GM23338 (cell line): ENCODE data around the gene PDSS2. TPM values are rescaled to one million over a fixed set of nuclear protein-coding genes. Genes with fewer than 3 reads are reported as not detected.

Experiments
- ATAC-seq: fragments of 200-7000 bp; cut with Tn5 transposase; 3 replicates; pipeline ENCODE4 v1.9.1; 2020
- DNase-seq: peaks from one replicate; pipeline ENCODE4 v3.0.0-alpha.2; 2015; ENCODE audit warnings: low spot score
- H2AFZ ChIP-seq: fragments of 200-600 bp; sonication (generic); 2 replicates; pipeline ENCODE4 v1.8.0; 2016; ENCODE audit warnings: antibody characterized with exemption, mild to moderate bottlenecking, moderate library complexity
- H3F3A ChIP-seq: fragments of 200-600 bp; sonication (generic); replicated peaks from 2 replicates; pipeline ENCODE4 v1.8.0; 2017; ENCODE audit warnings: antibody characterized with exemption, mixed run types, low read depth
- H3K27ac ChIP-seq: fragments of 200-600 bp; sonication (generic); 2 replicates; pipeline ENCODE4 v1.6.1; 2016; ENCODE audit warnings: low read depth
- H3K27me3 ChIP-seq: fragments of 200-600 bp; sonication (generic); 2 replicates; pipeline ENCODE4 v1.8.0; 2016; ENCODE audit warnings: mild to moderate bottlenecking, mixed run types, moderate library complexity; ENCODE audit not compliant: insufficient read depth
- H3K36me3 ChIP-seq: fragments of 200-600 bp; sonication (generic); 2 replicates; pipeline ENCODE4 v1.8.0; 2016; ENCODE audit warnings: mild to moderate bottlenecking; ENCODE audit not compliant: insufficient read depth
- H3K4me1 ChIP-seq: fragments of 200-600 bp; sonication (generic); 2 replicates; pipeline ENCODE4 v1.8.0; 2016; ENCODE audit warnings: mild to moderate bottlenecking, moderate library complexity; ENCODE audit not compliant: insufficient read depth
- H3K4me2 ChIP-seq: fragments of 200-600 bp; sonication (generic); 2 replicates; pipeline ENCODE4 v1.7.1; 2017; ENCODE audit warnings: mixed run types
- H3K4me3 ChIP-seq: fragments of 200-600 bp; sonication (generic); 2 replicates; pipeline ENCODE4 v1.6.1; 2016; ENCODE audit warnings: mixed run types
- H3K79me2 ChIP-seq: fragments of 200-600 bp; sonication (generic); replicated peaks from 2 replicates; pipeline ENCODE4 v1.8.0; 2017; ENCODE audit warnings: mild to moderate bottlenecking; ENCODE audit not compliant: insufficient read depth
- H3K9me2 ChIP-seq: fragments of 200-600 bp; sonication (generic); 2 replicates; pipeline ENCODE4 v1.8.0; 2017; ENCODE audit not compliant: insufficient read depth
- H4K20me1 ChIP-seq: fragments of 200-600 bp; sonication (generic); replicated peaks from 2 replicates; pipeline ENCODE4 v1.8.0; 2017; ENCODE audit warnings: mild to moderate bottlenecking; ENCODE audit not compliant: insufficient read depth
- H3K27ac Mint-ChIP-seq: 2 replicates; pipeline ENCODE4 v1.8.0; 2020; ENCODE audit warnings: inconsistent platforms, mild to moderate bottlenecking, moderate library complexity, mixed read lengths
- H3K27me3 Mint-ChIP-seq: 3 replicates; pipeline ENCODE4 v1.8.0; 2022; ENCODE audit warnings: low read depth, mild to moderate bottlenecking, moderate library complexity, mixed read lengths, inconsistent platforms; ENCODE audit not compliant: insufficient read depth, poor library complexity
- H3K36me3 Mint-ChIP-seq: 3 replicates; pipeline ENCODE4 v1.8.0; 2021; ENCODE audit warnings: low read depth, mild to moderate bottlenecking, inconsistent platforms, moderate library complexity, mixed read lengths
- H3K4me1 Mint-ChIP-seq: 3 replicates; pipeline ENCODE4 v1.8.0; 2020; ENCODE audit warnings: mild to moderate bottlenecking, inconsistent platforms, mixed read lengths
- H3K4me3 Mint-ChIP-seq: 3 replicates; pipeline ENCODE4 v1.8.0; 2021; ENCODE audit warnings: moderate library complexity, mild to moderate bottlenecking, inconsistent platforms, mixed read lengths
- H3K9me3 Mint-ChIP-seq: 3 replicates; pipeline ENCODE4 v1.8.0; 2020; ENCODE audit warnings: moderate library complexity, mild to moderate bottlenecking, inconsistent platforms, mixed read lengths
- CREB1 ChIP-seq: fragments of 250-450 bp; sonication (Bioruptor Pico); IDR thresholded peaks from 2 replicates; pipeline ENCODE4 v1.5.0; 2020; ENCODE audit warnings: low read depth, mild to moderate bottlenecking, moderate library complexity
- EZH2phosphoT487 ChIP-seq: fragments of 200-600 bp; sonication (generic); IDR thresholded peaks from one replicate; pipeline ENCODE4 v1.8.1; 2018; ENCODE audit warnings: antibody characterized with exemption; ENCODE audit not compliant: unreplicated experiment
- JUNB ChIP-seq: IDR thresholded peaks from one replicate; pipeline ENCODE4 v1.6.1; 2016; ENCODE audit warnings: antibody characterized with exemption; ENCODE audit not compliant: unreplicated experiment
- NANOG ChIP-seq: IDR thresholded peaks from 2 replicates; pipeline ENCODE4 v1.6.1; 2016; ENCODE audit warnings: antibody characterized with exemption, borderline replicate concordance
- STAT1 ChIP-seq: IDR thresholded peaks from one replicate; pipeline ENCODE4 v1.6.1; 2016; ENCODE audit warnings: antibody characterized with exemption; ENCODE audit not compliant: unreplicated experiment
- ZNF114 ChIP-seq: fragments of 250-450 bp; sonication (Bioruptor Pico); IDR thresholded peaks from 2 replicates; pipeline ENCODE4 v1.5.0; 2020; ENCODE audit warnings: mild to moderate bottlenecking, moderate library complexity
- polyA plus RNA-seq: library from polyadenylated mRNA; unstranded; fragments of >200 nt; fragmentation: Nextera tagmentation; extraction: Ambion mirVana; gene quantifications from 2 replicates; pipeline ENCODE4 v1.2.1, GENCODE V29; 2016
- total RNA-seq: library from RNA; depleted of rRNA; stranded (reverse); fragments of >200 nt; shearing (Covaris generic); gene quantifications from 2 replicates; pipeline ENCODE4 v1.2.3, GENCODE V29; 2014
- TF ChIP-seq, protein P1 (sequence below): fragments of 250-450 bp; sonication (Bioruptor Pico); IDR thresholded peaks from 2 replicates; pipeline ENCODE4 v1.5.0; 2020; ENCODE audit warnings: mild to moderate bottlenecking, moderate library complexity
- TF ChIP-seq, protein P2 (sequence below): IDR thresholded peaks from 2 replicates; pipeline ENCODE4 v1.6.1; 2016; ENCODE audit warnings: antibody characterized with exemption
- TF ChIP-seq, protein P3 (sequence below), 2 experiments: fragments of 200-600 bp in 1 of 2; sonication (generic) in 1 of 2; conservative IDR thresholded peaks; 2 replicates each; pipeline versions ENCODE4 v1.5.1 to v1.6.1; 2016 to 2017; ENCODE audit warnings: antibody characterized with exemption in 2 of 2, low read depth in 2 of 2, mild to moderate bottlenecking in 2 of 2, moderate library complexity in 1 of 2
- TF ChIP-seq, protein P4 (sequence below): IDR thresholded peaks from one replicate; pipeline ENCODE4 v1.6.1; 2018; ENCODE audit warnings: antibody characterized with exemption; ENCODE audit not compliant: unreplicated experiment

The PDSS2 gene
- total and polyA plus RNA-seq, 2 experiments from 2014 or later = 7.3 to 16.7 TPM

DNA sequence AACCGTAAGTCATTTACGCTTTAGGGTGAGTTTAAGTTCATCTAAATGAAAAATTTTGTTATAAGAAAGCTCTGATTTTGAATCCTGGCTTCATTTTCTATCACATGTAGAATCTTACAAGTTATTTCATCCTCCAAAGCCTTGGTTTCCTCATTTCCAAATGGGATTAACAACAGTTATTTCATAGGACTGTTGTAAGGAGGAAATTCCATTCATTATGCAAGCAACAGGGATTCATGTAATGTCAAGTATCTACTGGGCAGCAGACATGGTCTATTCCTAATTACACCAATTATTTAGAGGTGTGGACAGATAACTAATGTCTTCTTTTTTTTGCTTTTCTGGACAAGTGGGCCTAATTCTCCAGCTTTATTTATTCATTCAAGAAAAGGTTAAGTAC lies 154.0 kb downstream of the PDSS2 start (continued):
- TF ChIP-seq, protein P1, sequence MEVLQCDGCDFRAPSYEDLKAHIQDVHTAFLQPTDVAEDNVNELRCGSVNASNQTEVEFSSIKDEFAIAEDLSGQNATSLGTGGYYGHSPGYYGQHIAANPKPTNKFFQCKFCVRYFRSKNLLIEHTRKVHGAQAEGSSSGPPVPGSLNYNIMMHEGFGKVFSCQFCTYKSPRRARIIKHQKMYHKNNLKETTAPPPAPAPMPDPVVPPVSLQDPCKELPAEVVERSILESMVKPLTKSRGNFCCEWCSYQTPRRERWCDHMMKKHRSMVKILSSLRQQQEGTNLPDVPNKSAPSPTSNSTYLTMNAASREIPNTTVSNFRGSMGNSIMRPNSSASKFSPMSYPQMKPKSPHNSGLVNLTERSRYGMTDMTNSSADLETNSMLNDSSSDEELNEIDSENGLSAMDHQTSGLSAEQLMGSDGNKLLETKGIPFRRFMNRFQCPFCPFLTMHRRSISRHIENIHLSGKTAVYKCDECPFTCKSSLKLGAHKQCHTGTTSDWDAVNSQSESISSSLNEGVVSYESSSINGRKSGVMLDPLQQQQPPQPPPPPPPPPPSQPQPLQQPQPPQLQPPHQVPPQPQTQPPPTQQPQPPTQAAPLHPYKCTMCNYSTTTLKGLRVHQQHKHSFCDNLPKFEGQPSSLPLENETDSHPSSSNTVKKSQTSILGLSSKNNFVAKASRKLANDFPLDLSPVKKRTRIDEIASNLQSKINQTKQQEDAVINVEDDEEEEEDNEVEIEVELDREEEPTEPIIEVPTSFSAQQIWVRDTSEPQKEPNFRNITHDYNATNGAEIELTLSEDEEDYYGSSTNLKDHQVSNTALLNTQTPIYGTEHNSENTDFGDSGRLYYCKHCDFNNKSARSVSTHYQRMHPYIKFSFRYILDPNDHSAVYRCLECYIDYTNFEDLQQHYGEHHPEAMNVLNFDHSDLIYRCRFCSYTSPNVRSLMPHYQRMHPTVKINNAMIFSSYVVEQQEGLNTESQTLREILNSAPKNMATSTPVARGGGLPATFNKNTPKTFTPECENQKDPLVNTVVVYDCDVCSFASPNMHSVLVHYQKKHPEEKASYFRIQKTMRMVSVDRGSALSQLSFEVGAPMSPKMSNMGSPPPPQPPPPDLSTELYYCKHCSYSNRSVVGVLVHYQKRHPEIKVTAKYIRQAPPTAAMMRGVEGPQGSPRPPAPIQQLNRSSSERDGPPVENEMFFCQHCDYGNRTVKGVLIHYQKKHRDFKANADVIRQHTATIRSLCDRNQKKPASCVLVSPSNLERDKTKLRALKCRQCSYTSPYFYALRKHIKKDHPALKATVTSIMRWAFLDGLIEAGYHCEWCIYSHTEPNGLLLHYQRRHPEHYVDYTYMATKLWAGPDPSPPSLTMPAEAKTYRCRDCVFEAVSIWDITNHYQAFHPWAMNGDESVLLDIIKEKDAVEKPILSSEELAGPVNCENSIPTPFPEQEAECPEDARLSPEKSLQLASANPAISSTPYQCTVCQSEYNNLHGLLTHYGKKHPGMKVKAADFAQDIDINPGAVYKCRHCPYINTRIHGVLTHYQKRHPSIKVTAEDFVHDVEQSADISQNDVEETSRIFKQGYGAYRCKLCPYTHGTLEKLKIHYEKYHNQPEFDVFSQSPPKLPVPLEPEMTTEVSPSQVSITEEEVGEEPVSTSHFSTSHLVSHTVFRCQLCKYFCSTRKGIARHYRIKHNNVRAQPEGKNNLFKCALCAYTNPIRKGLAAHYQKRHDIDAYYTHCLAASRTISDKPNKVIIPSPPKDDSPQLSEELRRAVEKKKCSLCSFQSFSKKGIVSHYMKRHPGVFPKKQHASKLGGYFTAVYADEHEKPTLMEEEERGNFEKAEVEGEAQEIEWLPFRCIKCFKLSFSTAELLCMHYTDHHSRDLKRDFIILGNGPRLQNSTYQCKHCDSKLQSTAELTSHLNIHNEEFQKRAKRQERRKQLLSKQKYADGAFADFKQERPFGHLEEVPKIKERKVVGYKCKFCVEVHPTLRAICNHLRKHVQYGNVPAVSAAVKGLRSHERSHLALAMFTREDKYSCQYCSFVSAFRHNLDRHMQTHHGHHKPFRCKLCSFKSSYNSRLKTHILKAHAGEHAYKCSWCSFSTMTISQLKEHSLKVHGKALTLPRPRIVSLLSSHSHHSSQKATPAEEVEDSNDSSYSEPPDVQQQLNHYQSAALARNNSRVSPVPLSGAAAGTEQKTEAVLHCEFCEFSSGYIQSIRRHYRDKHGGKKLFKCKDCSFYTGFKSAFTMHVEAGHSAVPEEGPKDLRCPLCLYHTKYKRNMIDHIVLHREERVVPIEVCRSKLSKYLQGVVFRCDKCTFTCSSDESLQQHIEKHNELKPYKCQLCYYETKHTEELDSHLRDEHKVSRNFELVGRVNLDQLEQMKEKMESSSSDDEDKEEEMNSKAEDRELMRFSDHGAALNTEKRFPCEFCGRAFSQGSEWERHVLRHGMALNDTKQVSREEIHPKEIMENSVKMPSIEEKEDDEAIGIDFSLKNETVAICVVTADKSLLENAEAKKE (CRISPR knock-in tag) = no peak
- TF ChIP-seq, protein P2, sequence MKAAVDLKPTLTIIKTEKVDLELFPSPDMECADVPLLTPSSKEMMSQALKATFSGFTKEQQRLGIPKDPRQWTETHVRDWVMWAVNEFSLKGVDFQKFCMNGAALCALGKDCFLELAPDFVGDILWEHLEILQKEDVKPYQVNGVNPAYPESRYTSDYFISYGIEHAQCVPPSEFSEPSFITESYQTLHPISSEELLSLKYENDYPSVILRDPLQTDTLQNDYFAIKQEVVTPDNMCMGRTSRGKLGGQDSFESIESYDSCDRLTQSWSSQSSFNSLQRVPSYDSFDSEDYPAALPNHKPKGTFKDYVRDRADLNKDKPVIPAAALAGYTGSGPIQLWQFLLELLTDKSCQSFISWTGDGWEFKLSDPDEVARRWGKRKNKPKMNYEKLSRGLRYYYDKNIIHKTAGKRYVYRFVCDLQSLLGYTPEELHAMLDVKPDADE = no peak
- TF ChIP-seq NANOG = no peak
- TF ChIP-seq ZNF114 (CRISPR knock-in tag) = no peak
- TF ChIP-seq EZH2phosphoT487 = no peak
- TF ChIP-seq STAT1 = no peak
- TF ChIP-seq JUNB = no peak

DNA sequence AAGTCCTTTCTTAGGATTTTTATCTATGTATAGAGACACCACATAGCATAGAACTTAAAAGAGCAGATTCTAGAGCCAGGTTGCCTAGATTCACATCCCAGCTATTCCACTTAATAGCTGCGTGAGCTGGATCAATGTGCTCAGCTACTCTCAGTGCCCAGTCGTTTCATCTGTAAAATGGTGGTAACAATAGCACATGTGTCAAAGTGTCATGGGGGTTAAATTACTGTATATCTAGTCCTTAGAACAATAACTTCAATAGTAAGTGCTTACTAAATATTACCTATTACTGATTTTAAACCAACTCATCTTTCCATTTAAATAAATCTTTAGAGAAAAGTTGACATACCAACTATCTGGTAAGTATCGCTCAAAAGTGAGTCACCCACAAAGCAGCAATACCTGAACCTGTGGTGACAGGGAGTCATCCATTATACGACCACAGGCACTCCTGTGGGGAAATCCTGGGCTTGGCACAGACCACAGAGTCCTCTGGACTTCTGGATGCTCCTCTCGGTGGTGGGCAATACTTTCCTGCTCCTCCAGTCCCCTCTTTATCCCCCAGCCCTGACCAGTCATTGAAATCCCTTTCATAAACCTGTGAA lies 154.8 kb downstream of the PDSS2 start:
- Mint-ChIP-seq H3K9me3 (no peaks in the 10 kb centered on the region), H3K4me3 (no peak overlapping the region), H3K4me1 (peaks cover 13% of the 10 kb centered on the region), H3K27me3 (no peaks in the 10 kb centered on the region), H3K36me3 (no peaks in the 10 kb centered on the region), H3K27ac (no peak overlapping the region)
- ATAC-seq = no peak
- Histone ChIP-seq H3F3A (no peaks in the 10 kb centered on the region), H3K4me3 (no peak overlapping the region), H2AFZ (no peak overlapping the region), H3K36me3 (no peaks in the 10 kb centered on the region), H3K27me3 (no peaks in the 10 kb centered on the region), H3K4me2 (no peak overlapping the region), H3K27ac (no peak overlapping the region), H3K9me2 (no peaks in the 10 kb centered on the region), H3K79me2 (no peaks in the 10 kb centered on the region), H3K4me1 (no peaks in the 10 kb centered on the region), H4K20me1 (no peaks in the 10 kb centered on the region)
- DNase-seq = no peak
- TF ChIP-seq, protein P3, sequence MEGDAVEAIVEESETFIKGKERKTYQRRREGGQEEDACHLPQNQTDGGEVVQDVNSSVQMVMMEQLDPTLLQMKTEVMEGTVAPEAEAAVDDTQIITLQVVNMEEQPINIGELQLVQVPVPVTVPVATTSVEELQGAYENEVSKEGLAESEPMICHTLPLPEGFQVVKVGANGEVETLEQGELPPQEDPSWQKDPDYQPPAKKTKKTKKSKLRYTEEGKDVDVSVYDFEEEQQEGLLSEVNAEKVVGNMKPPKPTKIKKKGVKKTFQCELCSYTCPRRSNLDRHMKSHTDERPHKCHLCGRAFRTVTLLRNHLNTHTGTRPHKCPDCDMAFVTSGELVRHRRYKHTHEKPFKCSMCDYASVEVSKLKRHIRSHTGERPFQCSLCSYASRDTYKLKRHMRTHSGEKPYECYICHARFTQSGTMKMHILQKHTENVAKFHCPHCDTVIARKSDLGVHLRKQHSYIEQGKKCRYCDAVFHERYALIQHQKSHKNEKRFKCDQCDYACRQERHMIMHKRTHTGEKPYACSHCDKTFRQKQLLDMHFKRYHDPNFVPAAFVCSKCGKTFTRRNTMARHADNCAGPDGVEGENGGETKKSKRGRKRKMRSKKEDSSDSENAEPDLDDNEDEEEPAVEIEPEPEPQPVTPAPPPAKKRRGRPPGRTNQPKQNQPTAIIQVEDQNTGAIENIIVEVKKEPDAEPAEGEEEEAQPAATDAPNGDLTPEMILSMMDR (conservative IDR thresholded peaks at IDR 0.05; ENCODE audit: low read depth in 2 of 2) = no peak
- TF ChIP-seq, protein P4, sequence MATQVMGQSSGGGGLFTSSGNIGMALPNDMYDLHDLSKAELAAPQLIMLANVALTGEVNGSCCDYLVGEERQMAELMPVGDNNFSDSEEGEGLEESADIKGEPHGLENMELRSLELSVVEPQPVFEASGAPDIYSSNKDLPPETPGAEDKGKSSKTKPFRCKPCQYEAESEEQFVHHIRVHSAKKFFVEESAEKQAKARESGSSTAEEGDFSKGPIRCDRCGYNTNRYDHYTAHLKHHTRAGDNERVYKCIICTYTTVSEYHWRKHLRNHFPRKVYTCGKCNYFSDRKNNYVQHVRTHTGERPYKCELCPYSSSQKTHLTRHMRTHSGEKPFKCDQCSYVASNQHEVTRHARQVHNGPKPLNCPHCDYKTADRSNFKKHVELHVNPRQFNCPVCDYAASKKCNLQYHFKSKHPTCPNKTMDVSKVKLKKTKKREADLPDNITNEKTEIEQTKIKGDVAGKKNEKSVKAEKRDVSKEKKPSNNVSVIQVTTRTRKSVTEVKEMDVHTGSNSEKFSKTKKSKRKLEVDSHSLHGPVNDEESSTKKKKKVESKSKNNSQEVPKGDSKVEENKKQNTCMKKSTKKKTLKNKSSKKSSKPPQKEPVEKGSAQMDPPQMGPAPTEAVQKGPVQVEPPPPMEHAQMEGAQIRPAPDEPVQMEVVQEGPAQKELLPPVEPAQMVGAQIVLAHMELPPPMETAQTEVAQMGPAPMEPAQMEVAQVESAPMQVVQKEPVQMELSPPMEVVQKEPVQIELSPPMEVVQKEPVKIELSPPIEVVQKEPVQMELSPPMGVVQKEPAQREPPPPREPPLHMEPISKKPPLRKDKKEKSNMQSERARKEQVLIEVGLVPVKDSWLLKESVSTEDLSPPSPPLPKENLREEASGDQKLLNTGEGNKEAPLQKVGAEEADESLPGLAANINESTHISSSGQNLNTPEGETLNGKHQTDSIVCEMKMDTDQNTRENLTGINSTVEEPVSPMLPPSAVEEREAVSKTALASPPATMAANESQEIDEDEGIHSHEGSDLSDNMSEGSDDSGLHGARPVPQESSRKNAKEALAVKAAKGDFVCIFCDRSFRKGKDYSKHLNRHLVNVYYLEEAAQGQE = no peak
- TF ChIP-seq CREB1 (CRISPR knock-in tag) = no peak
- TF ChIP-seq ZNF114 (CRISPR knock-in tag) = no peak
